ENCODE data around the gene KIF23.
A peak's percentile ranks its signal among the peaks of the same experiment; 100 is the strongest.

- TF ChIP-seq CHD2 (IDR thresholded peaks at IDR 0.05; ENCODE audit: low read length, partially characterized antibody) (no peak), RAD21 (IDR thresholded peaks at IDR 0.05; ENCODE audit: low read length) (peak; percentile 92)
These were observed 64.2 kb downstream of the KIF23 start for GRCh38 chr15:69478259-69478781.
